ENCODE measurements around the gene ERMAP.

GRCh38 chr1:42887366-42887765 is 70.4 kb downstream of the ERMAP start:
- TF ChIP-seq CTCF (IDR thresholded peaks at IDR 0.05): no peak
- TF ChIP-seq POLR2A (IDR thresholded peaks at IDR 0.05): no peak

Data from esophagus squamous epithelium (tissue), 4 donors.